Spleen (tissue), 11 donors: ENCODE measurements around the gene MEIS2. TPM values are rescaled to one million over a fixed set of nuclear protein-coding genes. Genes with fewer than 3 reads are reported as not detected.

ENCODE experiments used
- DNase-seq: peaks from one replicate; pipeline ENCODE4 v3.0.0-alpha.2; 2020
- H3K27ac ChIP-seq, 8 donors: fragments of 200-600 bp; sonication (generic) in 7 of 8; 1 replicate in 4 of 8; 2 replicates in 4 of 8; pipeline versions ENCODE4 v1.5.0 to v1.8.0; 2016 to 2021; ENCODE audit warnings: inconsistent platforms in 4 of 8, mild to moderate bottlenecking in 4 of 8, moderate library complexity in 1 of 8
- H3K27me3 ChIP-seq, 7 donors: fragments of 200-600 bp; sonication (generic) in 6 of 7; replicated peaks in 1 of 7; 1 replicate in 4 of 7; 2 replicates in 3 of 7; pipeline versions ENCODE4 v1.5.0 to v1.8.0; 2016 to 2021; ENCODE audit warnings: inconsistent platforms in 3 of 7, mild to moderate bottlenecking in 1 of 7
- H3K36me3 ChIP-seq, 6 donors: fragments of 200-600 bp; sonication (generic) in 5 of 6; 1 replicate in 4 of 6; 2 replicates in 2 of 6; pipeline versions ENCODE4 v1.5.0 to v1.8.0; 2016 to 2021; ENCODE audit warnings: inconsistent platforms in 2 of 6
- H3K4me1 ChIP-seq, 6 donors: fragments of 200-600 bp; sonication (generic) in 5 of 6; 1 replicate in 3 of 6; 2 replicates in 3 of 6; pipeline versions ENCODE4 v1.5.0 to v1.8.0; 2016 to 2021; ENCODE audit warnings: inconsistent platforms in 3 of 6
- H3K4me3 ChIP-seq, 8 donors: fragments of 200-600 bp; sonication (generic) in 7 of 8; 1 replicate in 4 of 8; 2 replicates in 4 of 8; pipeline versions ENCODE4 v1.5.0 to v1.8.0; 2016 to 2021; ENCODE audit warnings: inconsistent platforms in 4 of 8, mild to moderate bottlenecking in 4 of 8, moderate library complexity in 2 of 8
- H3K9me3 ChIP-seq, 8 donors: fragments of 200-600 bp; sonication (generic) in 7 of 8; 1 replicate in 4 of 8; 2 replicates in 4 of 8; pipeline versions ENCODE4 v1.5.0 to v1.8.0; 2016 to 2021; ENCODE audit warnings: inconsistent platforms in 4 of 8
- CTCF ChIP-seq, 11 experiments: fragments of 200-600 bp in 7 of 11; fragments of 450-650 bp in 4 of 11; sonication (generic) in 4 of 11; IDR thresholded peaks in 8 of 11; conservative IDR thresholded peaks in 3 of 11; 1 replicate in 7 of 11; 2 replicates in 4 of 11; pipeline versions ENCODE4 v1.4.0 to v1.8.0; 2016 to 2021; ENCODE audit warnings: antibody characterized with exemption in 11 of 11, inconsistent platforms in 4 of 11, mild to moderate bottlenecking in 1 of 11
- POLR2A ChIP-seq, 3 donors: fragments of 450-650 bp; IDR thresholded peaks; one replicate each; pipeline ENCODE4 v1.5.1; 2017; ENCODE audit warnings: antibody characterized with exemption in 3 of 3, mild to moderate bottlenecking in 1 of 3
- POLR2AphosphoS5 ChIP-seq, 3 donors: sonication (generic); formaldehyde crosslinking; IDR thresholded peaks; one replicate each; pipeline ENCODE4 v1.5.1; 2017; ENCODE audit warnings: antibody characterized with exemption in 3 of 3
- WGBS, 5 donors: extraction: QIAGEN DNeasy Blood & Tissue Kit in 3 of 5; methylation state at CpG; one replicate each; pipeline versions ENCODE4 v1.1.5 to v1.1.7; 2013 to 2018; 5-methylcytosine and 5-hydroxymethylcytosine counted together
- intact Hi-C: fragments of 100-400 bp; cut with DNase I; formaldehyde crosslinking; loops from one replicate; pipeline ENCODE4 v1.15.0; 2023; ENCODE audit warnings: low total_unique reads
- polyA plus RNA-seq, 3 donors: library from polyadenylated mRNA; stranded (reverse); fragments of 200-250 nt; gene quantifications; one replicate each; pipeline ENCODE4 v1.2.1, GENCODE V29; 2013
- total RNA-seq, 7 donors: library from RNA; depleted of rRNA in 3 of 7; stranded (reverse); fragments of >200 nt in 3 of 7; fragmentation: NEBNext Ultra II Directional in 4 of 7; extraction: Animal tissue kit (Norgen Biotek cat#: 25700) in 4 of 7; gene quantifications; one replicate each; pipeline versions ENCODE4 v1.1.0 to v1.2.1, GENCODE V29; 2016 to 2021
- donor health status: healthy with polysubstance abuse.
- donor health status: DM: no; HTN: no; CAD: no; lungs with moderate emphysema.
- donor health status: DM: no; HTN: no; CAD: no.
- donor health status: Bipolar disorder and iron deficiency.
- donor health status: healthy.
- donor health status: DM: no; HTN: no; CAD: no.
- donor health status: DM: yes; HTN: yes; CAD: no.

Gene MEIS2
- total and polyA plus RNA-seq, 10 donors = 2.6 to 57.2 (median 23.5) TPM

DNA sequence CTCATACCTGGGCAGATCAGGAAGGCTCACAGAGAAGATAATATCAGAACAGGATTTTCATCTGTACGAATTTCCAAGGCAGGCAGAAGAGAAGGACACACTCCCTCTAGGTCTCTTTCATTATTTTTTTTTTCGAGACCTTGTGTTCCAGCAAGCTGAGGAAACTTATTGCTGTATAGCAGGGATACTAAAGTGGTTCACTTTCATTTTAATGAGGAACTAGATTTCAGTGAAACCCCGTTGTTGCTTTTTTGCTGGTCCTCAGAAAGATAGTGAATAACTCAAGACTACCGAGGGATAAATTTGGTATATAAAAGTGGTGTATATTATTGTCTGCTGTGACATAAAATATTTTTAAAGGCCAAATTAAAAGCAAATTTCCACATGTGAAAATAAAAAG, 24.6 kb downstream of the MEIS2 start:
- intact Hi-C loops = no loop called here
- Histone ChIP-seq H3K9me3 (no peaks in the 10 kb centered on the region), H3K27ac (no peak overlapping the region), H3K27me3 (no peaks in the 10 kb centered on the region), H3K36me3 (no peaks in the 10 kb centered on the region), H3K4me1 (peaks cover 0 to 11% (median 0%) of the 10 kb centered on the region in 6 donors), H3K4me3 (no peak overlapping the region)
- TF ChIP-seq POLR2A (IDR thresholded peaks at IDR 0.05) (no peak), CTCF (IDR thresholded peaks at IDR 0.05 in 8 of 11, conservative IDR thresholded peaks at IDR 0.05 in 3 of 11) (no peak), POLR2AphosphoS5 (IDR thresholded peaks at IDR 0.05) (no peak)
- 79 to 83% (median 83%) methylated on average over 4 of the region's 4 CpGs for WGBS, 5 donors
- no peak for DNase-seq

- intact Hi-C loops = no loop called here
- Histone ChIP-seq H3K4me1 (no peaks in the 10 kb centered on the region), H3K27me3 (no peaks in the 10 kb centered on the region), H3K9me3 (no peaks in the 10 kb centered on the region), H3K36me3 (no peaks in the 10 kb centered on the region), H3K4me3 (no peak overlapping the region), H3K27ac (no peak overlapping the region)
- no peak for TF ChIP-seq POLR2AphosphoS5 (IDR thresholded peaks at IDR 0.05)
- TF ChIP-seq CTCF (IDR thresholded peaks at IDR 0.05 in 8 of 11, conservative IDR thresholded peaks at IDR 0.05 in 3 of 11) = no peak
- TF ChIP-seq POLR2A (IDR thresholded peaks at IDR 0.05) = no peak
- DNase-seq = no peak
- 89 to 100% (median 96%) methylated on average over 1 of the region's 1 CpG for WGBS, 5 donors
These were observed 28.2 kb downstream of the MEIS2 start for GRCh38 chr15:37072181-37072580.

DNA sequence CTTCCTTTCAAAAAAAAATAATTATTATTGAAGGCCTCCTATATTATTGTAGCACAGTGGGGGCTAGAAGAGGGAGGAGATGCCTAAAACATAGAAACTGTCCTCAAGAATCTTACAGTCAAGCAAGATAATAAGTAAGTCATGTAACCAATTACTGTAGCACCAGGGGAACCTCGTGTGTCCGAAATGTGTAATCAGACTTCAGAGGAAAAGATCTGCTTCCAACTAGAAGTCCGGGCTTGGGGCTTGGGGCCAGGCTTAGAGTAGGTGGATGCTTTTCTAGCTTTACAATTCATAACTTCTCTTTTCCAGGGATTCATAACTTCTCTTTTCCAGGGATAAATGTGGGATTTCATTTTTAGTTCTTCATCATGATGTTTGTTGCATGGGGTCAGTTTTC, 29.2 kb downstream of the MEIS2 start:
- 75 to 95% (median 85%) methylated on average over 3 of the region's 3 CpGs for WGBS, 5 donors
- TF ChIP-seq POLR2AphosphoS5 (IDR thresholded peaks at IDR 0.05) (no peak), CTCF (IDR thresholded peaks at IDR 0.05 in 8 of 11, conservative IDR thresholded peaks at IDR 0.05 in 3 of 11) (no peak), POLR2A (IDR thresholded peaks at IDR 0.05) (no peak)
- H3K27me3 ChIP-seq = no peaks in the 10 kb centered on the region
- H3K4me1 ChIP-seq = no peaks in the 10 kb centered on the region
- H3K4me3 ChIP-seq = no peak overlapping the region
- no peak for DNase-seq
- no peak overlapping the region for H3K27ac ChIP-seq
- no peaks in the 10 kb centered on the region for H3K9me3 ChIP-seq
- intact Hi-C loops = no loop called here
- H3K36me3 ChIP-seq = no peaks in the 10 kb centered on the region

GRCh38 chr15:37070686-37071085, 29.7 kb downstream of the MEIS2 start:
- intact Hi-C loops = no loop called here
- TF ChIP-seq POLR2AphosphoS5 (IDR thresholded peaks at IDR 0.05) = no peak
- TF ChIP-seq POLR2A (IDR thresholded peaks at IDR 0.05) = no peak
- no peak for TF ChIP-seq CTCF (IDR thresholded peaks at IDR 0.05 in 8 of 11, conservative IDR thresholded peaks at IDR 0.05 in 3 of 11)
- Histone ChIP-seq H3K4me1 (no peaks in the 10 kb centered on the region), H3K36me3 (no peaks in the 10 kb centered on the region), H3K27me3 (no peaks in the 10 kb centered on the region), H3K9me3 (no peaks in the 10 kb centered on the region), H3K27ac (no peak overlapping the region), H3K4me3 (no peak overlapping the region)
- DNase-seq = no peak
- WGBS, 5 donors = 45 to 93% (median 78%) methylated on average over 2 of the region's 2 CpGs
